Stimulated activated CD8-positive, alpha-beta memory T cell treated with anti-CD3 and anti-CD28 coated beads, Interleukin-12 subunit alpha, Interleukin-12 subunit beta, amount 100 ng/mL, for 24 hours (primary cell): ENCODE measurements around the gene KCP.

Experiments
- DNase-seq: peaks from one replicate; pipeline ENCODE4 v3.0.0-alpha.2; 2020; ENCODE audit errors: extremely low read depth

The KCP gene

DNA sequence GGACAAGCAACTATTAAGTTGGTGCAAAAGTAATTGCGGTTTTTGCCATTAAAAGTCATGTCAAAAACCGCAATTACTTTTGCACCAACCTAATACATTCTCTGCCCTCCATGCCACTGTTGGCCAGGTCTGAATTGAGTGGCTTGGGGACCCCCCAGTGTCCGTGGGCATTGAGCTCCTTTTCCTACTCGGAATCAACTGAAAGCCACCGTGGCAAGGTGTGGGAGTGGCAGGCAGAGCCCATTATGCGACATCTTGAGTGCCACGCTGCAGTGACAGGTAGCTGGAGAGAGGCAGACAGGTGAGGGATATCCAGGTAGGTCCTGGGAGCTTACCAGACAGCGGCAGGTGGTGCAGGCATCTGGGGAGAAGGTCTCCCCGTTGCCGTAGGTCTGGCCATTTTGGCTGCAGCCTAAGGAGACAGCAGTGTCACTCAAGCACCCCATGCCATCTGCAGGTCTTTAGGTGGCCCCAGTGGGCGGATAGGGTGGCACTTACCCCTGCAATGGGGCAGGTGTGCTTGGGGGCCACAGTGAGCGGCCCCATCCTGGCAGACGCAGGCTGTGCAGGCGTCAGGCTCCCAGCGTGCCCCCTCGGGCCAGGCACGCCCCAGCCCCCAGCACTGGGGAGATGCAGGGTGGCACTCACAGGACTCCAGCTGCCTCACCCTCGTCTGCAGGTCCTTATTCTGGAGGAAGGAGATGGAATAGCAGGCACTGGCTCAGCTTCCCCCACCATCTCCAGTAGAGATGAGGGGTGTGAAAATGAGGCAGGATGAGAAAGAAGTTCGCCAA lies 3.5 kb downstream of the KCP start:
- no peak for DNase-seq

DNA sequence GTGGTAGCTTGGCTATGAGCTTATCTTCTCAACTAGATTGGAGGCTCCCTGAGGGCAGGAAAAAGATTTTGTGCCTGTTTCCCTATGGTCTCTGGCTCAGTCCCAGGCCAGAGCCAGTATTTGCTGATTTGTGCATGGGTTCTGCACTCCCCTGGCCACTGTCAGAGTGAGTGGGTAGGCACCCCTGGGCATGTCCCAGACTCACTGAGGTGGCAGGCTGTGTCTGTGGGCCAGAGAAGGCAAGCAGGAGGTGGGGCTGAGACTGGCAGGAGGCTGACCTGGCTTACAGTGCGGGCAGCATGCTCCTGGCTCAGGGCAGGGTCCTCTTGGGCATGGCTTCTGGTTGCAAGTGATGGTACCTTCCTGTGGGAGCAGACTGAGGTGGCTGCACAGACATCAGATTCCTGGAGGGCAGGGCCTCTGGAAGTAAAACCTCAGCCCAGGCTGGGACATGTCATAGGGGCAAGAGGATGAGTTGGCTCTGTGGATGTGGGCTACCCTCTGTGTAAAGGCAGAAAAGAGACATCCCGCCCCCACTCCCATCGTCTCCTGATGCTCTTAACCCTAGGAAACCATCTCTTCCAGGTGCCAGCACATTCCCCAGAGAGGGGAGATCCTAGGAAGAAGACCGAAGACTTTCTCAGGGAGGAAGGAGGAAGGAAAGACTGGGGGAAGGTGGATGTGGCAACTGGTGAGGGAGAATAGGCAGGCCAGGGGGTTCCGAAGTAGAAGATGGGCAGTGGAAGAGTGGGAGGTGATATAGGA lies 4.3 kb downstream of the KCP start:
- no peak for DNase-seq

- DNase-seq = no peak
Observed at GRCh38 chr7:128904381-128905197, 5.9 kb downstream of the KCP start.

- DNase-seq = no peak
Observed at GRCh38 chr7:128903621-128904361, 6.7 kb downstream of the KCP start.

- DNase-seq = no peak
Observed at GRCh38 chr7:128902761-128903585, 7.5 kb downstream of the KCP start.

GRCh38 chr7:128900237-128900636 lies 10.3 kb downstream of the KCP start:
- no peak for DNase-seq

- no peak for DNase-seq
Observed at GRCh38 chr7:128899392-128899791, 11.1 kb downstream of the KCP start.

DNA sequence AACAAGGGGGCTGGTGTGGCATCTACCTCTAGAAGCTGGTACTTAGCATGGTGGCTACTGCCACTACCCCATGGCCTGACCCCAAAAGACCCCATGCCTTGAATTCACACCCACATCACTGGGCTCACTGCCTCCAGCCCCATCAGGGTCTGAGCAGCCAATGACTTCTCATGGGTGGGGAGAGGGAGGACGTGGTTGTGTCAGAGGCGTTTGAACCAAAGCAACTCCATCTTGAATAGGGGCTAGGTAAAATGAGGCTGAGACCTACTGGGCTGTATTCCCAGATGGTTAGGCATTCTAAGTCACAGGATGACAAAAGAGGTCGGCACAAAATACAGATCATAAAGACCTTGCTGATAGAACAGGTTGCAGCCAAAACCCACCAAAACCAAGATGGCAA lies 15.2 kb downstream of the KCP start:
- DNase-seq = no peak

DNA sequence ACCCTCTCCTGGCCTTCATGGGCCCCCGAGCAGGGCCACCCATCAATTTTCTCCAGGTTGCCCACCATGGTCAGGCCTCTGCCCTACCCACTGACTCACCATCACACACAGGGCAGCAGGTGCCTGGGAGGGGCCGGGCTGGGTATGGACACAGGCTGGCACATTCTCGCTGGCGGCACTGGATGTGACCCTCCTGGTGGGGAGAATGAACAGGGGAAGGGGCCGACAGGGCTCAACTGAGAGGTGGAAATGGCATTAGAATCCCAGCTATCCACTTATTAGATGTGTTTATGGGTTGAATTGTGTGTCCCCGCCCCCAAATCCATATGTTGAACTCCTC lies 16.4 kb downstream of the KCP start:
- no peak for DNase-seq

GRCh38 chr7:128893251-128894100 lies 17.0 kb downstream of the KCP start:
- DNase-seq = no peak

DNA sequence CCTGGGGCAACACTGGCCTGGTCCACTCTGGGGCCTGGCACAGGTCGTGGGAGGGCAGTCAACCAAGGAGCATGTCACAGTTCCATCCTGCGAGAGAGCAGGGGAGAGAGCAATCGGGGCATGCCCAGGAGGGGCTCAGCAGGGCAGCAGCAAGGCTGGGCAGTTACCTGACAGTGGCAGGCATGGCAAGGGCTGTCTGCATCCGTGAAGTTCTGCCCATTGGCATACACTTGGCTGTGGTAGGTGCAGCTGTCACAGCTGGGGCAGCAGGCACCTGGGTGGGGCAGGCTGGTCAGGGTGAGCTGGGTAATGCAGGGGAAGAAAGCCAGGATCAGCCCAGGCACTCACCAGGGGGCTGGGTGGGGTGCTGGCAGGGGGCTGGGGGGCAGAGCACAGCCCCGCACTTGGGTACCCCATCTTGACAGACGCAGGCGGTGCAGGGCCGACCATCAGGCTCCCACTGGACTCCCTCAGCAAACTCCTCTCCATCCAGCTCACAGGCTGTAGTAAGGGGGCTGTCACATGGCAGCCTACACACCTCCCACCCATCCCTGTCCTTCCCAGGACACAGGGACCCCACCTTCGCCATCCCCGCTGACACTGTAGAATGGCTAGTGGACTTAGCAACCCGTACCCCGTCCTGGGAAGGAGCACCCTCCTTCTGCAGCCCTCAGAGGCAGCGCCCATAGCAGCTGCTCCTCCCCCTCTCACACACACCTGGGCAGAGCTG lies 17.8 kb downstream of the KCP start:
- DNase-seq = no peak

DNA sequence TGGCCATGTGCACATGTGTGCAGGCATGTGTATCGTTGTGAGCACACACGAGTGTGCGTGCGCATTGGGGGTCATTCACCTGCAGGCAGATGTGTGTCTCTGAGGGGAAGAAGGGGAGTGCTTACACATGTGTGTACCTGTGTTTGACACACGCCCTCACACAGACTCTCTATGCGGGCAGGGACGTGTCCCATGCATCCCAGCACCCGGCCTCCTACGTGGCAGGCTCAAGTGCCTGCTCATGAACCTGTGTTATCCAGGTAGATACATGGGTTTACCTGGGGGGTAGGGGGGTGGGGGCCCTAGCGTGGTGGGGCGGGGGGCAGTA lies 18.6 kb downstream of the KCP start:
- no peak for DNase-seq

DNA sequence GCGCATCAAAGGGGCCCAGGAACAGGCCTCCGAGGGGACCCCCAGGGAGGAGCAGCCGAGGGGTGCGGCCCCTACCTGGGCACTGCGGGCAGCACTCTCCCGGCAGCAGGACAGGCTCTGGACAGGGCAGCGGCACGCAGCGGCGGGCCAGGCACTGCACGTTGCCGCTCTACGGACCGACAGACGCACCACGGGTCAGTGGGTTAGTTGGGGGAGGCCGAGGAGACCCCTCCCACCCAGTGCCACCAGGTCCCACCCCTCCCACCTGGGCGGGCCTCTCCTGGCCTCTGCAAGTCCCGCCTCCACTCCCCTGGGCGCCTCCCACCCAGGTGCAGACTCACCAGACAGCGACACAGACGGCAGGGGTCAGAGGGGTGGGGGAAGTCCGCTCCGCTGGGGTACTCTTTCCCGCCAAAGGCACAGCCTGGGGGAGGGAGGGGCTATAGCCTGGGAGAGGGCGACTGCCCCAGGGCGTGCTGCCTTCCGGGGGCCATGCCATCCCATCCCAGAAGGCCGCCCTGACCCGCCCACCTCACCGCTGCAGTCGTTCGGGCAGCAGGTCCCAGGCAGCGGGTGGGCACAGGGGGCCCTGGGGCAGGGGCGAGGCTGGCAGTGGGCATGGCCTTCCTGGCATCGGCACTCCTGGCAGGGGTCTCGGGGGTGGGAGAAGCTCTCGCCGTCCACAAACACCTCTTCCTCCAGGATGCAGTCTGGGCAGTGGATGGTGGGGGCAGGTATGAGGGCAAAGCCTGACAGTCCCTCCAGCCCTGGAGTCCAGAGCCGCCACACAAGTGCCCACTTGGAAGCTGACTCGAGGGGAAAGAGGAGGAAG lies 19.2 kb downstream of the KCP start:
- no peak for DNase-seq

GRCh38 chr7:128890306-128891109 lies 20.0 kb downstream of the KCP start:
- DNase-seq = no peak

DNA sequence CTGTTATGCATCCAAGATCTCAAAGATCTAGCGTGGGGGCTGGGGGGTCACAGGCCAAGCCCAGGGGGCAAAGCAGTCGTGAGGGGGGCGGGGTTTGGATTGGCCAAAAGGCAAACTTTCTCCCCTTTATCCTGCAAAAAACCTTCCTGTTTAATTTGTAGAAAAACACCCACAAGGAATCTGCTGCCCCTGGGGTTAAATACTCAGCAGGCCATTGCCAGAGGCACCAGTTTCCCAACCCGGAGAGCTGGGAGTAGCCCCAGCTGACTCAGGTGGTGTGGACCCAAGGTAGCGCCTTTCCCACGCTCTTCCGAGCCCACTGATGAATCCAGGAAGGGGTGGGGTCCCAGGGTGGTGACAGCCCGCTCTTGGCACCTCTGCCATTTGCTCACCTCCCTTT lies 21.4 kb downstream of the KCP start:
- DNase-seq = no peak

GRCh38 chr7:128888756-128889095 lies 21.8 kb downstream of the KCP start:
- no peak for DNase-seq

DNA sequence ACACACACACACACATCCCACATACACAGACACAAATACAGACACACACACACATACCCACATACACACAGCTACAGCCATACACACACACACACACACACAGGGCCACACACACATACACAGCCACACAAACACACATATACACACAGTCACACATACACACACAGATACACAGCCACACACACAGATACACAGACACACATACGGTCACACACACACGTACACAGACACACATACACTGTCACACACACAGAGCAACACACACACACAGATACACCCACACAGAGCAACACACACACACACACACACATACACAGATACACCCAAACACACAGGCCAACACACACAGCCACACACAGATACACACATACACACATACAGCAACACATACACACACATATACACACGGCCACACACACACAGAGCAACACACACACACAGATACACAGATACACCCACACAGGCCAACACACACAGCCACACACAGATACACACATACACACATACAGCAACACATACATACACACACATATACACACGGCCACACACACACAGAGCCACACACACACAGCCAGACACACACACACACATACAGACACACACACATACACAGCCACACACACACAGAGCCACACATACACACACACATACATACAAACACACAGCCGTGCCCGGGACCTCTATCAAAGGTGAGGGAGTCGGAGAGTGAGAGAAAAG lies 22.3 kb downstream of the KCP start:
- DNase-seq = no peak
